HG03108 (cell line): Measurements from ENCODE around the gene PHLDB3.

ENCODE experiments used
- ATAC-seq: cut with Tn5 transposase; IDR thresholded peaks from one replicate; pipeline ENCODE4 v1.9.1; 2021; ENCODE audit warnings: moderate library complexity; ENCODE audit not compliant: unreplicated experiment

PHLDB3 gene

GRCh38 chr19:43470288-43470687 is 34.3 kb downstream of the PHLDB3 start:
- ATAC-seq, result no peak

- no peak for ATAC-seq
Measured at GRCh38 chr19:43469160-43469480, 35.4 kb downstream of the PHLDB3 start.

GRCh38 chr19:43468354-43469159 is 36.0 kb downstream of the PHLDB3 start:
- ATAC-seq, result no peak

- no peak for ATAC-seq
Measured at GRCh38 chr19:43467730-43468129, 36.8 kb downstream of the PHLDB3 start.

GRCh38 chr19:43467276-43467675 is 37.3 kb downstream of the PHLDB3 start:
- ATAC-seq, result no peak

GRCh38 chr19:43466793-43467192 is 37.8 kb downstream of the PHLDB3 start:
- no peak for ATAC-seq

GRCh38 chr19:43465468-43466120 is 39.0 kb downstream of the PHLDB3 start, which contains the start of gene LYPD3:
Gene LYPD3, minus strand, starts transcription at chr19:43465608. Its CDS starts 37 bp downstream, at chr19:43465571.
- no peak for ATAC-seq

GRCh38 chr19:43464134-43464775 is 40.3 kb downstream of the PHLDB3 start:
- ATAC-seq, result peak; percentile 29

- peak; percentile 79 for ATAC-seq
Measured at GRCh38 chr19:43463381-43464133, 41.0 kb downstream of the PHLDB3 start.

- no peak for ATAC-seq
Measured at GRCh38 chr19:43462785-43463380, 41.7 kb downstream of the PHLDB3 start.

GRCh38 chr19:43462383-43462782 is 42.2 kb downstream of the PHLDB3 start:
- no peak for ATAC-seq

GRCh38 chr19:43461303-43461702 is 43.2 kb downstream of the PHLDB3 start:
- ATAC-seq, result no peak

- ATAC-seq, result no peak
Measured at GRCh38 chr19:43460362-43461016, 44.1 kb downstream of the PHLDB3 start.

- ATAC-seq, result no peak
Measured at GRCh38 chr19:43457809-43458208, 46.7 kb downstream of the PHLDB3 start.

GRCh38 chr19:43455321-43456113 is 49.0 kb downstream of the PHLDB3 start:
- no peak for ATAC-seq

- ATAC-seq, result no peak
Measured at GRCh38 chr19:43454031-43454430, 50.5 kb downstream of the PHLDB3 start.

GRCh38 chr19:43452582-43452981 is 52.0 kb downstream of the PHLDB3 start:
- ATAC-seq, result no peak

GRCh38 chr19:43450545-43450997 is 54.0 kb downstream of the PHLDB3 start:
- no peak for ATAC-seq

- no peak for ATAC-seq
Measured at GRCh38 chr19:43447655-43448054, 56.9 kb downstream of the PHLDB3 start.
